HFFc6 (cell line): ENCODE measurements around the gene SAE1. TPM values are rescaled to one million over a fixed set of nuclear protein-coding genes. Genes with fewer than 3 reads are reported as not detected.

Experiments used
- DNase-seq: peaks from one replicate; pipeline ENCODE4 v3.0.0-alpha.2; 2018
- H3K27ac Mint-ChIP-seq: 2 replicates; pipeline ENCODE4 v1.8.0; 2020; ENCODE audit warnings: mild to moderate bottlenecking, mixed read lengths
- H3K27me3 Mint-ChIP-seq: 2 replicates; pipeline ENCODE4 v1.8.0; 2021; ENCODE audit warnings: mild to moderate bottlenecking, moderate library complexity, mixed read lengths; ENCODE audit not compliant: insufficient read depth
- H3K36me3 Mint-ChIP-seq: 2 replicates; pipeline ENCODE4 v1.8.0; 2021; ENCODE audit warnings: low read depth, mixed read lengths
- H3K4me1 Mint-ChIP-seq: 2 replicates; pipeline ENCODE4 v1.8.0; 2020; ENCODE audit warnings: low read depth, mixed read lengths
- H3K4me3 Mint-ChIP-seq: 2 replicates; pipeline ENCODE4 v1.8.0; 2020; ENCODE audit warnings: mild to moderate bottlenecking, moderate library complexity, mixed read lengths
- H3K9me3 Mint-ChIP-seq: 2 replicates; pipeline ENCODE4 v1.8.0; 2020; ENCODE audit warnings: mild to moderate bottlenecking, mixed read lengths
- CTCF ChIP-seq: fragments of 200-600 bp; sonication (generic); IDR thresholded peaks from 2 replicates; pipeline ENCODE4 v1.5.0; 2021; ENCODE audit warnings: antibody characterized with exemption, mild to moderate bottlenecking
- total RNA-seq, 6 experiments: library from RNA; stranded (reverse); fragmentation: NEBNext Ultra II Directional; extraction: Animal tissue kit (Norgen Biotek cat#: 25700); gene quantifications; 2 replicates in 1 of 6; 3 replicates in 5 of 6; pipeline ENCODE4 v1.2.3, GENCODE V29; 2021

Gene SAE1
- total RNA-seq, 6 experiments from 2014 or later: 158 to 181 (median 175) TPM

DNA sequence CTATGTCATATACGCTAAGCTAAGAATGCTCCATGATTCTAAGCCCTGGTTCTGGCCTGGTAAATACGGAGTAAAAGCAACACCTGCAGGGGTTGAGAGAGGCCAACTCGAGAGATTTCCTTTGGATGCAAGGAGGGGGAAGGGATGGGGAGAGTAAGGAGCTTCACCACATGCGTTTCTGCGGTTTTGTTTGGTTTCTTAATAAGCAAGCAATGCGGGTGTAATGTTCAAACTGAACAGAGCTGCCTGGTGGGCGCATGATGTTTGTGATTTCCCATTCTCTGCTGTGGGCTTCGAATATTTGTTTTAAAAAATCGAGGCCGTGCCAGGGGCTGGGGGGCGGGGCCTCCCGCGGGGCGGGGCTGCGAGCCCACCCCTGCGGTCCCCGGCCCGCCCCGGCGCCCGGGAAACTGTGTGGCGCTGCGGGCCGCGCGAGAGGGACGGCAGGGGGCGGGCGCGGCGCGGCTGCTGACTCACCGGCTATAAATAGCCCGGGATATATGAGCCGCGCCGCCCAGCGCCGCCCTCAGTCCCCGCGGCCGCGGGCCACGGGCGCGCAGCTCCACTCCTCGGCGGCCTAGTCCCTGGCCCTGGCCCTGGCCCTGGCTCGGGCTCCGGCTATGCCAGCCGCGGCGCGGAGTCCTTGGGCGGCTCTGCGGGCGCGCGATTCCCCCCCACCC lies 95.3 kb downstream of the SAE1 start:
- H3K36me3 Mint-ChIP-seq: peaks cover 9% of the 10 kb centered on the region
- peaks cover 17% of the 10 kb centered on the region for H3K4me1 Mint-ChIP-seq

DNA sequence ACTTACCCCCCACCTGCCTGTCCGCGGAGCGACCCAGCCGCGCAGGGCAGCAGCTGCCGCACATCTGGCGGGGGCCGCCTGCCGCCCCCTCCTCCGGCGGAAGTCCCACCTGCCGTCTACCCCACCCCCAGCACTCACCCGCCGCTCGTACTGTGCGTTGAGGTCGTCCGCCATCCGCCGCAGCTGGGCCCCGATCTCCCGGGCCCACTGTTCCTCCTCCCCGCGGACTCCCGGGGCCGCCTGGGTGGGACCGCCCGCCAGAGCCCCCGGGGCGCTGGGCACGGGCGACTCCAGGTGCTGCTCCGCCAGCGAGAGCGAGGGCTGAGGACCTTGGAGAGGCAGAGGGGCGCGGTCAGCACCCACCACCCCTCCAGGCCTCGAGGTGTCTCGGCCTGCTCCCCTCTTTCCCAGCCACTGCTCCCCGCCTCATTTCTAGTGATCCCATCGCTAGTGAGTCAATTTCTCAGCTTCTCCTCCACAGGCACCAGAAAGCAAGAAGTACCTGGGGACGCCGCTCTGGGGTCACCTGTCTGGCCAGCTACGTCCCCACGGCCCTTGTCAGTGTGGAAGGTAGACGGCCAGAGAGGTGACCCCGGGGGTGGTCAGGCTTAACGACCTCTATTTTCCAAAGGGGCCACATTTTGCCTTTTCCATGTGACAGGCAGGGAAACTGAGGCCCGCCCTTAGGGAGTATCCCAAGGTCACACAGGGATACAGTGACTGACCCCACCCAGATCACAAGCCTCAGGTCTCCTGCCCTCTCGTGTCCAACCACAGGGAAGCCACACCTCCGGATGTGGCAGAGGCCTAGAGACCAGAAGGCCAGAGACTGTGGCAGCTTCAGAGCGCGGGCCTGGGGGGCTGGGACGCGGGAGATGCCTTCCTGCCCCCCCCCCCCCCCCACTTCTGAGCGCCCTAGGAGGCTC lies 96.1 kb downstream of the SAE1 start:
- no peaks in the 10 kb centered on the region for H3K9me3 Mint-ChIP-seq
- peak; percentile 22; the same call in 1 of the 2 replicates for TF ChIP-seq CTCF
- peak overlapping the region; percentile 91 for H3K27ac Mint-ChIP-seq
- H3K36me3 Mint-ChIP-seq: peaks cover 13% of the 10 kb centered on the region
- H3K27me3 Mint-ChIP-seq: peaks cover 7% of the 10 kb centered on the region
- peaks cover 22% of the 10 kb centered on the region for H3K4me1 Mint-ChIP-seq
- H3K4me3 Mint-ChIP-seq: peak overlapping the region; percentile 85; the same call in 1 of the 2 replicates
- DNase-seq: peak; percentile 65

More for the DNA sequence above, 95.3 kb downstream of the SAE1 start:
- Mint-ChIP-seq H3K27me3 (peaks cover 5% of the 10 kb centered on the region), H3K4me3 (peak overlapping the region; percentile 55; the same call in 1 of the 2 replicates), H3K27ac (peak overlapping the region; percentile 93), H3K9me3 (no peaks in the 10 kb centered on the region)
- peak; percentile 75 for TF ChIP-seq CTCF
- peak; percentile 81 for DNase-seq

- Mint-ChIP-seq H3K27me3 (peaks cover 7% of the 10 kb centered on the region), H3K4me1 (peaks cover 31% of the 10 kb centered on the region), H3K4me3 (peak overlapping the region; percentile 85; the same call in 1 of the 2 replicates), H3K36me3 (peaks cover 10% of the 10 kb centered on the region; the same call in 1 of the 2 replicates), H3K9me3 (no peaks in the 10 kb centered on the region), H3K27ac (peak overlapping the region; percentile 91)
- DNase-seq: peak; percentile 89
- TF ChIP-seq CTCF: no peak
Measured at GRCh38 chr19:47227352-47228167, 96.9 kb downstream of the SAE1 start.

- no peak for TF ChIP-seq CTCF
- Mint-ChIP-seq H3K9me3 (no peaks in the 10 kb centered on the region), H3K27me3 (peaks cover 7% of the 10 kb centered on the region), H3K4me1 (peaks cover 36% of the 10 kb centered on the region), H3K4me3 (0 out of 2 replicates have a peak overlapping the region, but pooled peaks have one; percentile 85), H3K27ac (peak overlapping the region; percentile 91; the same call in 1 of the 2 replicates), H3K36me3 (peaks cover 10% of the 10 kb centered on the region; the same call in 1 of the 2 replicates)
- DNase-seq: peak; percentile 29
Measured at GRCh38 chr19:47228168-47228936, 97.7 kb downstream of the SAE1 start.
